Fibroblast of mammary gland (primary cell): ENCODE measurements around the gene PCSK1N.
"Not testable (repeated sequence)": the region's sequence is repeated elsewhere in the genome, so short reads cannot be mapped to it uniquely, and the experiment has no call there.

Source experiments
- DNase-seq: peaks from one replicate; pipeline ENCODE4 v3.0.0-alpha.2; 2010; ENCODE audit warnings: low read depth
- H3K4me3 ChIP-seq: 2 replicates; pipeline ENCODE4 v1.5.1; 2011; ENCODE audit warnings: low read depth, mild to moderate bottlenecking, low read length, moderate library complexity; ENCODE audit not compliant: control insufficient read depth
- CTCF ChIP-seq: conservative IDR thresholded peaks from 2 replicates; pipeline ENCODE4 v1.5.1; 2011; ENCODE audit warnings: low read depth, low read length, inconsistent platforms; ENCODE audit not compliant: control insufficient read depth, insufficient read depth

PCSK1N gene

GRCh38 chrX:48823053-48823452 is 12.4 kb downstream of the PCSK1N start:
- DNase-seq: no peak
- H3K4me3 ChIP-seq: no peak overlapping the region
- TF ChIP-seq CTCF: no peak

GRCh38 chrX:48819394-48819793 is 16.0 kb downstream of the PCSK1N start:
- DNase-seq, H3K4me3 ChIP-seq: not testable (repeated sequence)

GRCh38 chrX:48818866-48819265 is 16.5 kb downstream of the PCSK1N start:
- no peak for DNase-seq
- TF ChIP-seq CTCF: no peak
- H3K4me3 ChIP-seq: no peak overlapping the region

GRCh38 chrX:48818098-48818497 is 17.3 kb downstream of the PCSK1N start:
- no peak for DNase-seq
- no peak overlapping the region for H3K4me3 ChIP-seq
- TF ChIP-seq CTCF: no peak

- no peak for DNase-seq
- no peak overlapping the region for H3K4me3 ChIP-seq
- TF ChIP-seq CTCF: no peak
Measured at GRCh38 chrX:48816014-48816810, 19.2 kb downstream of the PCSK1N start.

- no peak for DNase-seq
- H3K4me3 ChIP-seq: no peak overlapping the region
- no peak for TF ChIP-seq CTCF
Measured at GRCh38 chrX:48815266-48815665, 20.1 kb downstream of the PCSK1N start.

GRCh38 chrX:48814722-48815121 is 20.7 kb downstream of the PCSK1N start:
- H3K4me3 ChIP-seq: no peak overlapping the region
- no peak for TF ChIP-seq CTCF

More at GRCh38 chrX:48814722-48815121, 20.7 kb downstream of the PCSK1N start:
- DNase-seq: no peak
